GM18505 (cell line): ENCODE measurements around the gene PSMD10.

Experiments
- ATAC-seq: cut with Tn5 transposase; IDR thresholded peaks from one replicate; pipeline ENCODE4 v1.9.1; 2021; ENCODE audit not compliant: unreplicated experiment
- POLR2A ChIP-seq: IDR thresholded peaks from 4 replicates; pipeline ENCODE4 v1.6.1; 2011; ENCODE audit warnings: borderline replicate concordance; ENCODE audit not compliant: insufficient read depth, insufficient read length; ENCODE audit errors: extremely low read depth

PSMD10 gene

GRCh38 chrX:108049649-108050048 is 41.7 kb downstream of the PSMD10 start:
- no peak for ATAC-seq

DNA sequence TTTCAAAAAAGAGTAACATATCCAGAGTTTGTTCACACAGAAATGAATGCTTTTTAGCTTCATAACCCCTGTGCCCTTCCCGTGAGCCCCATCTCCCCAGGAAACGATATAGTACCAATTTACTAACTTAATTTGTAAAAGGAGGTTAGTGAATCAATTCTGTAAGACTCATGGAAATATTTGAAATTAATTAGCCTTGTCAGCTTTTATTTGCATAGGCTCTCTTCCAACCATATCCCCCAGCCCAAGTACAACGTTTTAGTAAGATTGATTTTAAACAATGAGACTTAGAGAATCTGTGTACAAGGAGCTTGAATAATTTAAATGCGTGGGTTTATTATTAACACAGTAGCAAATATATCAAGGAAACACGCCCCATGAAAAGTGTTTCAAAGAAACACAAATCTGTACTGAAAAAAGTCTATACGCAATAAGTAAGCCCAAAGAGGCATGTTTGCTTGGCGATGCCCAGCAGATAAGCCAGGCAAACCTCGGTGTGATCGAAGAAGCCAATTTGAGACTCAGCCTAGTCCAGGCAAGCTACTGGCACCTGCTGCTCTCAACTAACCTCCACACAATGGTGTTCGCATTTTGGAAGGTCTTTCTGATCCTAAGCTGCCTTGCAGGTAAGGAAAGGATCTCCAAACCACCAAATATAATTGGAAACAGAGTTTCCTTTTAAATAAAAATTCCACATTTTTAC is 46.6 kb downstream of the PSMD10 start, which contains the start of gene VSIG1:
Gene VSIG1 (plus strand): TSS at position 512 of the 703 bp plus-strand sequence. CDS start 66 bp downstream, at position 578.
- TF ChIP-seq POLR2A: no peak
- ATAC-seq: no peak

More at GRCh38 chrX:108049649-108050048, 41.7 kb downstream of the PSMD10 start:
- no peak for TF ChIP-seq POLR2A

GRCh38 chrX:108036298-108036973 is 54.9 kb downstream of the PSMD10 start:
- no peak for TF ChIP-seq POLR2A
- ATAC-seq: no peak

GRCh38 chrX:108034725-108035124 is 56.6 kb downstream of the PSMD10 start:
- TF ChIP-seq POLR2A: no peak
- no peak for ATAC-seq
